ACC112 (cell line): Measurements from ENCODE around the gene CCDC85A.

Experiments used
- H2AFZ ChIP-seq: fragments of 200-600 bp; sonication (generic); one replicate; pipeline ENCODE4 v1.6.0; 2017; ENCODE audit warnings: antibody characterized with exemption, low read length; ENCODE audit not compliant: unreplicated experiment
- H3K27ac ChIP-seq: fragments of 200-600 bp; sonication (generic); 2 replicates; pipeline ENCODE4 v1.5.1; 2014; ENCODE audit warnings: low read depth, mild to moderate bottlenecking, antibody characterized with exemption, low read length, moderate library complexity
- H3K27me3 ChIP-seq: fragments of 200-600 bp; sonication (generic); 2 replicates; pipeline ENCODE4 v1.6.1; 2014; ENCODE audit warnings: mild to moderate bottlenecking, antibody characterized with exemption, low read length, moderate library complexity, mixed read lengths; ENCODE audit not compliant: insufficient read depth
- H3K36me3 ChIP-seq: fragments of 200-600 bp; sonication (generic); 2 replicates; pipeline ENCODE4 v1.6.1; 2016; ENCODE audit warnings: mild to moderate bottlenecking, antibody characterized with exemption, low read length, moderate library complexity, mixed read lengths; ENCODE audit not compliant: insufficient read depth
- H3K4me1 ChIP-seq: fragments of 200-600 bp; sonication (generic); one replicate; pipeline ENCODE4 v1.6.1; 2016; ENCODE audit warnings: low read length, mixed read lengths; ENCODE audit not compliant: insufficient read depth, unreplicated experiment, control insufficient read depth
- H3K4me3 ChIP-seq: fragments of 200-600 bp; sonication (generic); 2 replicates; pipeline ENCODE4 v1.5.1; 2014; ENCODE audit warnings: mild to moderate bottlenecking, low read depth, low read length
- H3K79me2 ChIP-seq: fragments of 200-600 bp; sonication (generic); one replicate; pipeline ENCODE4 v1.6.0; 2016; ENCODE audit warnings: low read length; ENCODE audit not compliant: control insufficient read depth, unreplicated experiment, insufficient read depth

Gene CCDC85A

DNA sequence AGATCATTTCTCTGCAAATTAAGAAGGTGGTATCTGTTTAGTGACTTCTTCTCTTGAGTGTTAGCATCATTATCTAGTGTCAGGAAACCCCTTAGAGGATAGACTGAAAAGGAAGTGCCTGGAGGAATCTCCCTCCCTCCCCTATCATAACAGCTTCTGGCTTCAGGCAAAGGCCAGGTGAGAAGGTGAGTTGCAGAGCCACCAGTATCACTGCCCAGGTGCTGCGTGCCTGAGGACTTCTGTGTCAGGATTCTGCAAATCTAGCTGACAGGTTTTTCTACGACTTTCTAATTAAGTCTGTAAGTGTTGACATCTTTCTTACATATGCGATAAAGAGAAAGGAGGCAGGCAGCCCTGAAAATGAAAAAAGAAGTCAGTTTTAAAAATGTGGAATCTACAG is 111.9 kb downstream of the CCDC85A start:
- Histone ChIP-seq H3K4me3 (no peak overlapping the region), H3K4me1 (no peaks in the 10 kb centered on the region), H2AFZ (no peak overlapping the region), H3K27ac (no peak overlapping the region), H3K36me3 (no peaks in the 10 kb centered on the region), H3K27me3 (no peaks in the 10 kb centered on the region), H3K79me2 (no peaks in the 10 kb centered on the region)

DNA sequence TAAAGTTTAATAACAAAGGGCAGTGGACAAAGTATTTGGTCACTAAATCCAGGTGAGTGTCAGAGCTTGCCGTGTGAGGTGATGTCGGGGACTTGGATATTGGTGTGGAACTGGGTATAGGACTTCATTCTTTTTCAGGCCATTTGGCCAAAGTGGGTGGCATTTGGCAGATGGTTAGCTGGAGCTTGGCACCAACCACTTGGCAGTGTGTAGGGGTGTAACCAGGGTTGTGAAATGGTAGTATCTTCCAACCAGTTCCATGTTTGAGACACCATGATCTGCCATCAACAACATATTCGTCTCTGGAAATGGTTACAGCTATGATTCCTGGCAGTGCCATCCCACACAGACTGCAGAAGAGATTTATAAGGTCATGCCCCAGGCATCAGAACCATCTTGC is 113.9 kb downstream of the CCDC85A start:
- Histone ChIP-seq H3K4me3 (no peak overlapping the region), H3K27ac (no peak overlapping the region), H3K36me3 (no peaks in the 10 kb centered on the region), H2AFZ (no peak overlapping the region), H3K79me2 (no peaks in the 10 kb centered on the region), H3K27me3 (no peaks in the 10 kb centered on the region), H3K4me1 (no peaks in the 10 kb centered on the region)

DNA sequence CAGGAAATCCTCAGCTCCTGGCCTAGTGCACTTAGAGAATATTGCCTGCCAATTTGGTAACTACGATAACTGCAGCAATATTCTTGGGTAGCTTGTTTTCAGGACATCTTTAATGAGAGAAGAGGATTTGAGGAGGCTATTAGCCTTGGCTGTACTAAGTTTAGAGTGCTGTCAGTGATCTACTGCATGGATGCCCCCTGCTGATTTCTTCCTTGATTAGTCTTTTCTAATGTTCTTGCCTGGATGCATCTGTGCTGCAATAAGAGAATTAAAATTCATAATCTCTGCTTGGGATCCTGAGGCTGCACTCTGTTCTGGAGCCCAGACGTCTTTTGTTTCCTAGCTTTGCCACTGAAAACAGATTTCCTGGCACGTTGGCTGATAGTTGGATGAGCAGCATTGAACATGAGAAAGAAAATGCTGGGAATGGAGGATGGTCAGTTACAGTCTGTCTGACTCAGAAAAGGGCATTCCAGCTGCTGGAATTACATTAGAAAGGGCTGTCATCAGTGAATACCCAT is 115.4 kb downstream of the CCDC85A start:
- no peaks in the 10 kb centered on the region for H3K79me2 ChIP-seq
- H3K27ac ChIP-seq = no peak overlapping the region
- H3K36me3 ChIP-seq = no peaks in the 10 kb centered on the region

DNA sequence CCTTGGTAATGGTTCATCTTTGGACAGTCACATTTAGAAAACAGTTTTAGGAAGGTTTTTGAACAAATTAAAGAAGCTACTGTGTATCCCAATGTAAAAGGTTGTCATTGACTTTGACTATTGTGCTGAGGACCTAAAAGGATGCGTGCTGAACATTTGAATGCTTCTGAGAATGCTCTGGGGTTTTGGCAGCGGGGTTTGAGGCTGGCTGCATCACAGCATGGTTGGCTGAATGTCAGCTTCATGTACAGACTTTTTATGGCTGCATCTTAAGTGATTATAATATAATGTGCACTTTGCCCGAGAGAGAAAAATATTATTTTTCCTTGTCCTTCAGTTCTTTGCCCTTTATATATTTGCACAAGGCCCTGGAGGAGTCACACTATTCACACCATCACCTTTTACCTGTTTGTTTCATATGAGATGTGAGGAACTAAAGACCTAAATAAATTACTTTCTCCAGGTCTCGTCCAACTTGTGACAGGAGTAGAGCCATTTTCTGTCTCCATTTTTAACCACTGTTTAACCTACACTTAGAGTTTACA is 125.9 kb downstream of the CCDC85A start:
- no peaks in the 10 kb centered on the region for H3K27me3 ChIP-seq
- H3K27ac ChIP-seq = no peak overlapping the region

More for the DNA sequence above, 115.4 kb downstream of the CCDC85A start:
- H3K4me1 ChIP-seq = no peaks in the 10 kb centered on the region
- H2AFZ ChIP-seq = no peak overlapping the region
- H3K4me3 ChIP-seq = no peak overlapping the region
- no peaks in the 10 kb centered on the region for H3K27me3 ChIP-seq

DNA sequence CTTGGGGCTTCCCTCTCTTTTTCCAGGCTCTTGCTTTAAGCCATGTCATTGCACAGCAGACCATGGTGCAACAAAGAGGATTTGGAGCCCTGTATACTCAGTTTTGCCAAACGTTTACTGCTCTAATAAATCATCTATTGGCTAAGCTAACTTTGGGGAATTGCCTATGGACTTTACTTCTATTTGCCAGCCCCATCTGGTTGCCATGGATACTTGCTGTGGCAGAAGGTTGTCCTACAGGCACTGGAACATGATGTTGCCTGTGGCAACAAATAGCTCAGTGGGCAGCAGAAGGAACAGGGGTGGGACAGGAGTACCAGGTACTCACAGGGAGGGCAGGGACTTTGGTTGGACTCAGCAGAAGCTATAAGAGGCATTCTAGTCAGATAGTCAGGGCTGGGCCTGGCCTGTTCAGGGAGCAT is 129.7 kb downstream of the CCDC85A start:
- Histone ChIP-seq H3K4me1 (no peaks in the 10 kb centered on the region), H3K79me2 (no peaks in the 10 kb centered on the region), H3K4me3 (no peak overlapping the region), H3K27ac (no peak overlapping the region), H3K27me3 (no peaks in the 10 kb centered on the region), H3K36me3 (no peaks in the 10 kb centered on the region), H2AFZ (no peak overlapping the region)

More for the DNA sequence above, 125.9 kb downstream of the CCDC85A start:
- H2AFZ ChIP-seq = no peak overlapping the region
- no peaks in the 10 kb centered on the region for H3K4me1 ChIP-seq
- H3K4me3 ChIP-seq = no peak overlapping the region
- no peaks in the 10 kb centered on the region for H3K79me2 ChIP-seq
- no peaks in the 10 kb centered on the region for H3K36me3 ChIP-seq

DNA sequence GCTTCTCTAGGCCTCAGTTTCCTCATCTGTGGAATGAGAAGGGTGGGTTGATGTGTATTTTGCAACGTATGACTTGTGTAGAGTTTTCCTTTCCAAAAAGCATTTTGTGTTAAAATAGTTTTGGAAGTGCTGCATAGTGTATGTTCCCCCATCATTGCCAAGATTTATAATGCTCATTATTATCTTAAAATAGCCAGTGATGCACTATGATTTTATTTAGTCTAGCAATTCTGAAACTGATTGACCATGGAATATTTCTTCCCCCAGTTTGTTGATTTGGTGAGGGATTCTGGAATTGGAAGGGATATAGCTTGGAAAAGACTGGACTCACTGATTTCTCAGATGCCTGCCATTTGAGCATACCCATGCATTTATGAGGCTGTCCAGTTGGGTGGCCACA is 130.6 kb downstream of the CCDC85A start:
- Histone ChIP-seq H3K36me3 (no peaks in the 10 kb centered on the region), H2AFZ (no peak overlapping the region), H3K79me2 (no peaks in the 10 kb centered on the region), H3K27me3 (no peaks in the 10 kb centered on the region), H3K27ac (no peak overlapping the region), H3K4me3 (no peak overlapping the region), H3K4me1 (no peaks in the 10 kb centered on the region)

DNA sequence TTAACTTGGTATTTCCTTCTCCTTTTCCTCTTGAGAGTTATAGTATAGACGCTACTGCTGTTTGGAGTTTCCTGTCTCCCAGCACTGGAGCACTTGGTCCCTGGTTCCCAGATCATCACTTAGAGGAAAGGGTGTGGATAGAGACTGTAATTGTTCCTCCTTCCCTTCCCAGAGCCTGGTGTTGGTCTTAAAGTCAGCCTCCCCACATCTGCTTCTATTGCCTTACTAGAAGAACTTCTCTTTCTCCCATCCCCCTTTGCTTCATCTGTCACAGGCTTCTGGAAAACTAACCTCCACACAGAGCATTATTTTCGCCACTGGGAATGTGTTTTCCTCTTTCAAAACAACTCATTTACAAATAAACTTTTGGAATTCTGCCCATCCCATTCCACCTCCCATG is 131.0 kb downstream of the CCDC85A start:
- Histone ChIP-seq H3K36me3 (no peaks in the 10 kb centered on the region), H3K4me1 (no peaks in the 10 kb centered on the region), H3K4me3 (no peak overlapping the region), H3K27ac (no peak overlapping the region), H3K79me2 (no peaks in the 10 kb centered on the region), H2AFZ (no peak overlapping the region), H3K27me3 (no peaks in the 10 kb centered on the region)

DNA sequence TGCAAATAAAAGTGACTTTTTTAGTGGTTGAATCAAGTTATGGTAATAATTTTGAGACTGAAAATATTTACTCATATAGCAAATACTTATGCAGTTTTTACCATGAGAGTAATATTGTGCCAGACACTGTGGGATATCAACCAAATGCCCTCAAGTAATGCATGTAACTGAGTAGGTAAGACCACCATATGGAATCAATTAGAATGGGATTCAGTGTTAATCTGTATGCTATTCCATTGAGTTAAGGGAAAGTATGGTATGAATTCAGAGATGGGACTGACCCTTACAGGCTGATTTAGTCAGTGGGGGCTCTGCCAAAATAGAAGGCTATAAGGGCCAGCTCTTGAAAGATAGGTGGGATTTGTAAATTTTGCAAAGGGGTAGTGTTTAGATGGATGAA is 131.6 kb downstream of the CCDC85A start:
- H3K79me2 ChIP-seq = no peaks in the 10 kb centered on the region
- no peak overlapping the region for H3K27ac ChIP-seq
- H3K4me3 ChIP-seq = no peak overlapping the region
- H3K36me3 ChIP-seq = no peaks in the 10 kb centered on the region
- H2AFZ ChIP-seq = no peak overlapping the region
- H3K27me3 ChIP-seq = no peaks in the 10 kb centered on the region
- no peaks in the 10 kb centered on the region for H3K4me1 ChIP-seq

DNA sequence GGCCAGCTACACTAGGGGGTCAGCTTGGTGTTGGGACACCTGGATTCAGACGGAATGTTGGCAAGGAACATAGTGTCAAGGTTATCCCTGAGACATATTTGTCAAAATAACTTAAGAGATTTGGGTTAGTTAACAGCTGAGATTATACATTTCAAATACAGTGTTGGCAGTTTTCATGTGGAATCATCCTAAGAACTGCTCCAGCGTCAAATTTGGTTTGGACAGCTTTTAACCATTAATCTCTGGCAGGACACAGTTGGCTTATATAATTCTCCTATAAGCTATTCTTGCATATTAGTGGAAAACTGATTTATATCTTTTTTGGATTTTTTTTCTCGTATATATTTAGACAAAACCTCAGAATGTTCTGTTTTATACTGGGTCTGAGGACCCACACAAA is 132.2 kb downstream of the CCDC85A start:
- H3K79me2 ChIP-seq = no peaks in the 10 kb centered on the region
- no peaks in the 10 kb centered on the region for H3K4me1 ChIP-seq
- no peaks in the 10 kb centered on the region for H3K27me3 ChIP-seq
- H3K4me3 ChIP-seq = no peak overlapping the region
- H3K27ac ChIP-seq = no peak overlapping the region
- H3K36me3 ChIP-seq = no peaks in the 10 kb centered on the region
- H2AFZ ChIP-seq = no peak overlapping the region

DNA sequence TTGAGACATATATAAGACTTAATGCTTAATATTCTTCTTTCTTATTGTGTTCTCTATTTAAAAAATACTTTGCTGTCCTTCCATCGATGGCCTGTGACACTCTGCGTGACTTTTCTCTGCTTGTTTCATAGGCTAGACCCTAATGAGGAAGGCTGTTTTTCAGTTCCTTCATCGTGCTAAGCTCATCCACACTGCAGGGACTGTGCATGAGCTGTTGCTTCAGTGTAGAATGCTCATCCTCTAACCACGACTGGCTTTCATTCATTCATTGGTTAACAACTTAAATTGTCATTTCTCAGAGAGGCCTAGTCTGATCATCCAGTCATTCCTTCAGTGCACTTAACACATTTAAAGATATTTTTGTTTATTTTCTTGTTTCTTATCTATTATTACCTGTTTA is 134.4 kb downstream of the CCDC85A start:
- Histone ChIP-seq H3K27me3 (no peaks in the 10 kb centered on the region), H3K79me2 (no peaks in the 10 kb centered on the region), H3K4me3 (no peak overlapping the region), H2AFZ (no peak overlapping the region), H3K27ac (no peak overlapping the region), H3K4me1 (no peaks in the 10 kb centered on the region), H3K36me3 (no peaks in the 10 kb centered on the region)

DNA sequence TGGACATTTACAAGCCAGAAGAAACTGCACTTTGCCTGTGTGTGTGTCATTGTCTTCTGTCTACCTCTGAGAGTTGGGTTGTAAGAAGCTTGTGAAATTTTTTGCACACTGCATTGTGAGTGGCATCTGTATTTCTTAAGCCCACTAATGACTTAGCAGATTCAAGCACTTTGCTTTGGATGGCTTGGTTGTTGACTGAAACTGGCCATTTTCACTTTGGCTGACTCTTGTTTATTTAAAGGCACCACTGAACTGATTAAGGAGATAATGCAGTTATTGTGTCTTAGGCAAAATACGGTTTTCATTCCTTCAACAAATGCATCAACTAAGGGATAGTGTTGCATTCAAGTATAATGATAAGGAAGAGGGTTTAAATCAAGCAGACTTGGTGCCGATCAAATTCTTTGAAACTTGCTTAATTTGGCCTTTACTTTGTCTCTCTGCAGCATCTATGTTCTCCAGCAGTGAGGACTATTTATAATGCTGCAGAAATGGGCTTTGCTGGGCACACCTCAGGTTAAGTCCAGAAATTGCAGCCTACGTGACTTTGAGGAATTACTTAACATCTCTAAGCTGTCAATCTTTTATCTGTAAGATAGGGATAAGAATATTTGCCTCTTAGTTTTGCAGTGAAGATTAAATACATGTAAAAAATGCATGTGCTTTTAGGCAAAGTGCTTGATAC is 142.0 kb downstream of the CCDC85A start:
- Histone ChIP-seq H3K79me2 (no peaks in the 10 kb centered on the region), H2AFZ (no peak overlapping the region), H3K27me3 (no peaks in the 10 kb centered on the region), H3K4me3 (no peak overlapping the region), H3K27ac (no peak overlapping the region), H3K36me3 (no peaks in the 10 kb centered on the region), H3K4me1 (no peaks in the 10 kb centered on the region)
